HepG2 (cell line): ENCODE measurements around the gene MTCH2. TPM values are rescaled to one million over a fixed set of nuclear protein-coding genes. Genes with fewer than 3 reads are reported as not detected.

Source experiments
- AGO1 ChIP-seq: fragments of 200-400 bp; formaldehyde crosslinking; IDR thresholded peaks from 2 replicates; pipeline ENCODE4 v1.6.1; 2017; ENCODE audit warnings: mild to moderate bottlenecking, low read depth, low read length, moderate library complexity; ENCODE audit not compliant: poor library complexity, severe bottlenecking
- ATF7-NPFF ChIP-seq: sonication (generic); formaldehyde crosslinking; IDR thresholded peaks from 2 replicates; pipeline ENCODE4 v1.8.1; 2023; ENCODE audit warnings: mild to moderate bottlenecking, low read depth, missing genetic modification reagents, moderate library complexity
- CCDC6 ChIP-seq: sonication (generic); formaldehyde crosslinking; IDR thresholded peaks from 2 replicates; pipeline ENCODE4 v1.8.1; 2022; ENCODE audit warnings: mild to moderate bottlenecking, missing genetic modification reagents, moderate library complexity
- DNMT1 ChIP-seq: sonication (generic); formaldehyde crosslinking; IDR thresholded peaks from 2 replicates; pipeline ENCODE4 v1.5.1; 2020; ENCODE audit warnings: mild to moderate bottlenecking, missing genetic modification reagents
- GATAD2A ChIP-seq: IDR thresholded peaks from 2 replicates; pipeline ENCODE4 v1.6.1; 2016
- GRHL1 ChIP-seq: sonication (generic); formaldehyde crosslinking; conservative IDR thresholded peaks from 2 replicates; pipeline ENCODE4 v1.8.0; 2022; ENCODE audit warnings: missing genetic modification reagents
- HNRNPH1 ChIP-seq: fragments of 200-400 bp; formaldehyde crosslinking; optimal IDR thresholded peaks from 2 replicates; pipeline ENCODE3; 2017; ENCODE audit warnings: mild to moderate bottlenecking, low read depth, low read length
- IRX3 ChIP-seq: sonication (generic); formaldehyde crosslinking; IDR thresholded peaks from 2 replicates; pipeline ENCODE4 v1.8.1; 2023; ENCODE audit warnings: mild to moderate bottlenecking, low read depth, missing genetic modification reagents, borderline replicate concordance
- KDM3A ChIP-seq: IDR thresholded peaks from 2 replicates; pipeline ENCODE4 v1.6.1; 2018; ENCODE audit warnings: low read depth, missing compliant biosample characterization
- MIXL1 ChIP-seq: IDR thresholded peaks from 2 replicates; pipeline ENCODE4 v1.6.1; 2016
- PHF21A ChIP-seq: sonication (generic); formaldehyde crosslinking; IDR thresholded peaks from 2 replicates; pipeline ENCODE4 v1.5.0; 2020; ENCODE audit warnings: mild to moderate bottlenecking, missing genetic modification reagents
- RFX1 ChIP-seq: fragments of 450-650 bp; IDR thresholded peaks from 2 replicates; pipeline ENCODE4 v1.6.1; 2017
- SMAD1 ChIP-seq: sonication (generic); formaldehyde crosslinking; IDR thresholded peaks from 2 replicates; pipeline ENCODE4 v1.4.0; 2020; ENCODE audit warnings: missing genetic modification reagents, low read depth, mild to moderate bottlenecking, borderline replicate concordance
- TCF7 ChIP-seq: sonication (generic); IDR thresholded peaks from 2 replicates; pipeline ENCODE4 v1.6.1; 2016; ENCODE audit warnings: antibody characterized with exemption, low read depth
- TMF1 ChIP-seq: sonication (generic); formaldehyde crosslinking; IDR thresholded peaks from 2 replicates; pipeline ENCODE4 v1.8.1; 2022; ENCODE audit warnings: low read depth, missing genetic modification reagents
- ZBTB4 ChIP-seq: sonication (generic); formaldehyde crosslinking; IDR thresholded peaks from 2 replicates; pipeline ENCODE4 v1.4.0; 2020; ENCODE audit warnings: missing genetic modification reagents, mild to moderate bottlenecking, borderline replicate concordance
- ZFP41 ChIP-seq: sonication (generic); formaldehyde crosslinking; IDR thresholded peaks from 2 replicates; pipeline ENCODE4 v1.4.0; 2020; ENCODE audit warnings: mild to moderate bottlenecking, missing genetic modification reagents, borderline replicate concordance
- ZNF263 ChIP-seq: sonication (generic); formaldehyde crosslinking; IDR thresholded peaks from 2 replicates; pipeline ENCODE4 v1.4.0; 2020; ENCODE audit warnings: missing genetic modification reagents
- ZNF337 ChIP-seq: sonication (generic); formaldehyde crosslinking; IDR thresholded peaks from 2 replicates; pipeline ENCODE4 v1.5.1; 2020; ENCODE audit warnings: missing genetic modification reagents, low read depth, mild to moderate bottlenecking, borderline replicate concordance
- polyA plus RNA-seq, 8 experiments: library from polyadenylated mRNA; depleted of rRNA in 3 of 8; stranded (reverse) in 7 of 8; unstranded in 1 of 8; fragments of >200 nt; fragmentation: Illumina TruSeq in 4 of 8; extraction: Trizol in 4 of 8; gene quantifications; 2 replicates each; pipeline versions ENCODE4 v1.2.1 to v1.2.3, GENCODE V29; 2011 to 2016; ENCODE audit warnings: low read depth in 4 of 8, missing spikeins in 1 of 8, mixed read lengths in 1 of 8; ENCODE audit not compliant: insufficient read depth in 1 of 8
- total RNA-seq, 5 experiments: library from RNA; depleted of rRNA; stranded (reverse); fragments of >200 nt; fragmentation: Illumina TruSeq; extraction: Trizol; gene quantifications; 2 replicates each; pipeline ENCODE4 v1.2.3, GENCODE V29; 2016; ENCODE audit warnings: low read depth in 1 of 5
- TF ChIP-seq, protein P1 (sequence below): sonication (generic); formaldehyde crosslinking; IDR thresholded peaks from 2 replicates; pipeline ENCODE4 v1.5.1; 2020; ENCODE audit warnings: missing genetic modification reagents, mild to moderate bottlenecking, borderline replicate concordance
- TF ChIP-seq, protein P2 (sequence below): sonication (generic); formaldehyde crosslinking; IDR thresholded peaks from 2 replicates; pipeline ENCODE4 v1.5.1; 2020; ENCODE audit warnings: mild to moderate bottlenecking, missing genetic modification reagents, moderate library complexity

The MTCH2 gene
- total and polyA plus RNA-seq, 2 of the 13 experiments (the other 11 are each of a cell fraction or from before 2014, with no cell fraction given), result 112 to 272 TPM

GRCh38 chr11:47578524-47579494 is 63.5 kb downstream of the MTCH2 start, which contains the start of the genes KBTBD4 and NDUFS3 (continued):
- TF ChIP-seq ZFP41 (CRISPR knock-in tag) (no peak), TMF1 (CRISPR knock-in tag) (peak; percentile 96), CCDC6 (CRISPR knock-in tag) (peak; percentile 91), RFX1 (peak; percentile 86), GRHL1 (no peak; the same call in 1 of the 2 replicates), ZNF337 (CRISPR knock-in tag) (no peak), GATAD2A (CRISPR knock-in tag) (peak; percentile 79), AGO1 (peak; percentile 88), TCF7 (no peak; the same call in 1 of the 2 replicates), SMAD1 (CRISPR knock-in tag) (peak; percentile 94; the same call in 1 of the 2 replicates), ZNF263 (CRISPR knock-in tag) (no peak), ZBTB4 (CRISPR knock-in tag) (peak; percentile 72; the same call in 1 of the 2 replicates), ATF7-NPFF (CRISPR knock-in tag) (peak; percentile 94), IRX3 (peak; percentile 91), KDM3A (CRISPR knock-in tag) (peak; percentile 96), PHF21A (CRISPR knock-in tag) (peak; percentile 77), HNRNPH1 (no peak), DNMT1 (no peak; the same call in 1 of the 2 replicates), MIXL1 (CRISPR knock-in tag) (peak; percentile 88)
- TF ChIP-seq, protein P1, sequence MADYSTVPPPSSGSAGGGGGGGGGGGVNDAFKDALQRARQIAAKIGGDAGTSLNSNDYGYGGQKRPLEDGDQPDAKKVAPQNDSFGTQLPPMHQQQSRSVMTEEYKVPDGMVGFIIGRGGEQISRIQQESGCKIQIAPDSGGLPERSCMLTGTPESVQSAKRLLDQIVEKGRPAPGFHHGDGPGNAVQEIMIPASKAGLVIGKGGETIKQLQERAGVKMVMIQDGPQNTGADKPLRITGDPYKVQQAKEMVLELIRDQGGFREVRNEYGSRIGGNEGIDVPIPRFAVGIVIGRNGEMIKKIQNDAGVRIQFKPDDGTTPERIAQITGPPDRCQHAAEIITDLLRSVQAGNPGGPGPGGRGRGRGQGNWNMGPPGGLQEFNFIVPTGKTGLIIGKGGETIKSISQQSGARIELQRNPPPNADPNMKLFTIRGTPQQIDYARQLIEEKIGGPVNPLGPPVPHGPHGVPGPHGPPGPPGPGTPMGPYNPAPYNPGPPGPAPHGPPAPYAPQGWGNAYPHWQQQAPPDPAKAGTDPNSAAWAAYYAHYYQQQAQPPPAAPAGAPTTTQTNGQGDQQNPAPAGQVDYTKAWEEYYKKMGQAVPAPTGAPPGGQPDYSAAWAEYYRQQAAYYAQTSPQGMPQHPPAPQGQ (CRISPR knock-in tag), result peak; percentile 72
- TF ChIP-seq, protein P2, sequence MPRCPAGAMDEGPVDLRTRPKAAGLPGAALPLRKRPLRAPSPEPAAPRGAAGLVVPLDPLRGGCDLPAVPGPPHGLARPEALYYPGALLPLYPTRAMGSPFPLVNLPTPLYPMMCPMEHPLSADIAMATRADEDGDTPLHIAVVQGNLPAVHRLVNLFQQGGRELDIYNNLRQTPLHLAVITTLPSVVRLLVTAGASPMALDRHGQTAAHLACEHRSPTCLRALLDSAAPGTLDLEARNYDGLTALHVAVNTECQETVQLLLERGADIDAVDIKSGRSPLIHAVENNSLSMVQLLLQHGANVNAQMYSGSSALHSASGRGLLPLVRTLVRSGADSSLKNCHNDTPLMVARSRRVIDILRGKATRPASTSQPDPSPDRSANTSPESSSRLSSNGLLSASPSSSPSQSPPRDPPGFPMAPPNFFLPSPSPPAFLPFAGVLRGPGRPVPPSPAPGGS, result peak; percentile 93
